IPS-20b (cell line): ENCODE results near the gene APOL2.
"Not testable (repeated sequence)": the region's sequence is repeated elsewhere in the genome, so short reads cannot be mapped to it uniquely, and the experiment has no call there.

Experiments used
- H3K27ac ChIP-seq: one replicate; pipeline ENCODE4 v1.5.1; 2013; ENCODE audit warnings: low read length
- H3K27me3 ChIP-seq: 2 replicates; pipeline ENCODE4 v1.6.1; 2013; ENCODE audit warnings: mild to moderate bottlenecking, low read length, inconsistent platforms; ENCODE audit not compliant: insufficient read depth
- H3K36me3 ChIP-seq: 2 replicates; pipeline ENCODE4 v1.6.1; 2013; ENCODE audit warnings: low read depth, mild to moderate bottlenecking, inconsistent platforms, low read length, moderate library complexity; ENCODE audit not compliant: insufficient read depth
- H3K4me1 ChIP-seq: 2 replicates; pipeline ENCODE4 v1.6.1; 2013; ENCODE audit warnings: mild to moderate bottlenecking, control low read depth, inconsistent platforms, low read length, moderate library complexity; ENCODE audit not compliant: insufficient read depth
- H3K4me3 ChIP-seq: 2 replicates; pipeline ENCODE4 v1.5.1; 2013; ENCODE audit warnings: mild to moderate bottlenecking, low read length, inconsistent platforms
- H3K9ac ChIP-seq: 2 replicates; pipeline ENCODE4 v1.6.1; 2013; ENCODE audit warnings: low read depth, mild to moderate bottlenecking, inconsistent platforms, low read length, moderate library complexity
- H3K9me3 ChIP-seq: 2 replicates; pipeline ENCODE4 v1.6.1; 2013; ENCODE audit warnings: mild to moderate bottlenecking, low read depth, low read length, inconsistent platforms; ENCODE audit not compliant: insufficient read depth

APOL2 gene

GRCh38 chr22:36279219-36279666, 39.9 kb upstream of the APOL2 start:
- Histone ChIP-seq H3K9me3 (no peaks in the 10 kb centered on the region), H3K36me3 (peaks cover 32% of the 10 kb centered on the region), H3K27ac (no peak overlapping the region), H3K4me1 (no peaks in the 10 kb centered on the region), H3K27me3 (no peaks in the 10 kb centered on the region), H3K9ac (no peak overlapping the region), H3K4me3 (no peak overlapping the region)

- Histone ChIP-seq H3K27me3 (no peaks in the 10 kb centered on the region), H3K4me1 (no peaks in the 10 kb centered on the region), H3K9me3 (no peaks in the 10 kb centered on the region), H3K36me3 (peaks cover 17% of the 10 kb centered on the region), H3K27ac (no peak overlapping the region), H3K4me3 (no peak overlapping the region), H3K9ac (no peak overlapping the region)
Measured at GRCh38 chr22:36277482-36278291, 38.4 kb upstream of the APOL2 start.

GRCh38 chr22:36274531-36274930, 35.2 kb upstream of the APOL2 start:
- H3K9me3 ChIP-seq, result no peaks in the 10 kb centered on the region
- H3K27ac ChIP-seq, result no peak overlapping the region
- H3K4me3 ChIP-seq, result no peak overlapping the region
- no peaks in the 10 kb centered on the region for H3K27me3 ChIP-seq
- no peak overlapping the region for H3K9ac ChIP-seq
- H3K36me3 ChIP-seq, result no peaks in the 10 kb centered on the region
- H3K4me1 ChIP-seq, result no peaks in the 10 kb centered on the region

- not testable (repeated sequence) for H3K4me1 ChIP-seq, H3K27me3 ChIP-seq, H3K9ac ChIP-seq, H3K36me3 ChIP-seq, H3K9me3 ChIP-seq, H3K27ac ChIP-seq, H3K4me3 ChIP-seq
Measured at GRCh38 chr22:36271951-36272350, 32.6 kb upstream of the APOL2 start.

- not testable (repeated sequence) for H3K9ac ChIP-seq, H3K36me3 ChIP-seq, H3K27me3 ChIP-seq, H3K4me3 ChIP-seq, H3K9me3 ChIP-seq, H3K4me1 ChIP-seq, H3K27ac ChIP-seq
Measured at GRCh38 chr22:36271231-36271630, 31.9 kb upstream of the APOL2 start.

- H3K27me3 ChIP-seq, result no peaks in the 10 kb centered on the region
- no peaks in the 10 kb centered on the region for H3K9me3 ChIP-seq
- H3K4me1 ChIP-seq, result no peaks in the 10 kb centered on the region
- no peak overlapping the region for H3K27ac ChIP-seq
- no peak overlapping the region for H3K9ac ChIP-seq
- H3K36me3 ChIP-seq, result no peaks in the 10 kb centered on the region
- no peak overlapping the region for H3K4me3 ChIP-seq
Measured at GRCh38 chr22:36267896-36268485, 28.7 kb upstream of the APOL2 start.

GRCh38 chr22:36267058-36267457, 27.7 kb upstream of the APOL2 start:
- H3K4me1 ChIP-seq, result no peaks in the 10 kb centered on the region
- H3K4me3 ChIP-seq, result no peak overlapping the region
- no peaks in the 10 kb centered on the region for H3K27me3 ChIP-seq
- no peak overlapping the region for H3K9ac ChIP-seq
- no peaks in the 10 kb centered on the region for H3K36me3 ChIP-seq
- no peaks in the 10 kb centered on the region for H3K9me3 ChIP-seq
- H3K27ac ChIP-seq, result no peak overlapping the region

GRCh38 chr22:36263886-36264664, 24.7 kb upstream of the APOL2 start:
- not testable (repeated sequence) for H3K4me3 ChIP-seq, H3K36me3 ChIP-seq, H3K9me3 ChIP-seq, H3K4me1 ChIP-seq, H3K27ac ChIP-seq, H3K27me3 ChIP-seq, H3K9ac ChIP-seq

GRCh38 chr22:36263216-36263673, 23.9 kb upstream of the APOL2 start:
- H3K4me3 ChIP-seq, H3K9ac ChIP-seq, H3K9me3 ChIP-seq, H3K27me3 ChIP-seq, H3K27ac ChIP-seq, H3K36me3 ChIP-seq: not testable (repeated sequence)
- H3K4me1 ChIP-seq, result peaks cover 17% of the 10 kb centered on the region

- not testable (repeated sequence) for H3K36me3 ChIP-seq, H3K27ac ChIP-seq, H3K27me3 ChIP-seq, H3K9me3 ChIP-seq, H3K4me3 ChIP-seq, H3K9ac ChIP-seq
- H3K4me1 ChIP-seq, result peaks cover 22% of the 10 kb centered on the region
Measured at GRCh38 chr22:36262307-36262706, 23.0 kb upstream of the APOL2 start.

- not testable (repeated sequence) for H3K36me3 ChIP-seq, H3K27ac ChIP-seq, H3K27me3 ChIP-seq, H3K9me3 ChIP-seq, H3K4me3 ChIP-seq, H3K9ac ChIP-seq
- H3K4me1 ChIP-seq, result peaks cover 22% of the 10 kb centered on the region
Measured at GRCh38 chr22:36261675-36262074, 22.3 kb upstream of the APOL2 start.
